IPS-18c (cell line): ENCODE results near the gene NET1.

Source experiments
- H3K4me3 ChIP-seq: 2 replicates; pipeline ENCODE4 v1.7.0; 2013; ENCODE audit warnings: low read depth, mild to moderate bottlenecking, low read length, moderate library complexity; ENCODE audit not compliant: insufficient read depth
- H3K9me3 ChIP-seq: one replicate; pipeline ENCODE4 v1.6.1; 2013; ENCODE audit warnings: mild to moderate bottlenecking, low read length, moderate library complexity; ENCODE audit not compliant: control insufficient read depth, insufficient read depth

Gene NET1

DNA sequence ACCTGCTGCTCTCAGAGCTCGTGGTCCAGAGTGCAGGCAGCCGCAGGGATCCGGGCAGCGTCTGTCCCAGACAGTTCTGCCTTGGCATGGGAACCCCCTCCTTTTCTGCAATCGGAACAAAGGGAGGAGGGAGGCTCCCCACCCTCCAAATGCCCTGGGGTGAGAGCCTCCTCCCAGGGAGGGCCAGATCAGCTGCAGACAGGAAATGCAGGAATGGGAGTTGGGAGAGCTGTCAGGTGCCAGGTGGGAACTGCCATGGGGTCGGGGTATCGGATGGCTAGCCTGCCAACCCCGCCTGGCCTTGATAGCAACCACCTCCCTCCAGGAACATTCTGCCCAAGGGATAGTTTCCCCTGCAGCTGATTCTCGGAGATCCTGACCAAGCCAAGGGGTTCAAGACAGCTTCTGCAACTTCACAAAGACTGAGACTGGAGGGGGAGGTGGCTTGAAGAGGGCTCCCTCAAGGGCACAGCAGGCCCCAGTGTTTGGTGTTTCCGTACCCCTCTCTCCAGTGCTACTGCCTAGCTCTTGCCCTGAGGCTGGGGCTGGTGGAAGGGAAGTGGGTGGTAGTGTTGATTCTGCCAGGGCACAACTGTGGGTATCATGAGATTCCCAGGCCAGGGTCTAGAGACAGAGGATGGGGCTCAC is 87.3 kb downstream of the NET1 start, which contains the start of gene CALML5:
TSS of gene CALML5 (minus strand) at position 78 of the 648 bp plus-strand sequence. CDS start 132 bp downstream, outside the sequence.
- Histone ChIP-seq H3K9me3 (no peaks in the 10 kb centered on the region), H3K4me3 (no peak within 1 kb of the TSS)

DNA sequence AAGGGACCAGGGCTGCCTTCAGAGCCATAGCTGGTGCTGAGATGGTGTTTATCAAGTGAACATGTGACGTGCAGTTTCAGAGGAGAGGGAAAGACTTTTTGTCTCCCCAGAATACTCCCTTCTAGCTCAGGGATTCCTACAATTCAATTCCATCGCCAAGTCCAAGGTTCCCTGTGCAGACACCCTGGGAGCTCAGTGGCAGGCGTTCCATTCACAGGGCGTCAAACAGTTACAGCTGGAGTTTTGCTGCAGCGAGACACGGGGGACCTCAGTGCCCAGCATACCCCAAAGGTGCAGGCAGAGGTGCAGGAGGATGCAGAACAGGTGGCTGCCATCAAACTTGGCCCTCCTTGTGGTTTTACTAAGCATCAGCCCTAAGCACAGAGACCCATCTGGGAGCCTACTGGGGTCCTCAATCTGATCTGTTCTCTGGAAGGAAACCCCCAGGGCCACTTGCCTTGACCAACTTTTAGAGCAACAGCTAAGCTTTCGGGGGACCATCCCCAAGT is 87.9 kb downstream of the NET1 start:
- no peaks in the 10 kb centered on the region for H3K9me3 ChIP-seq
- no peak overlapping the region for H3K4me3 ChIP-seq

DNA sequence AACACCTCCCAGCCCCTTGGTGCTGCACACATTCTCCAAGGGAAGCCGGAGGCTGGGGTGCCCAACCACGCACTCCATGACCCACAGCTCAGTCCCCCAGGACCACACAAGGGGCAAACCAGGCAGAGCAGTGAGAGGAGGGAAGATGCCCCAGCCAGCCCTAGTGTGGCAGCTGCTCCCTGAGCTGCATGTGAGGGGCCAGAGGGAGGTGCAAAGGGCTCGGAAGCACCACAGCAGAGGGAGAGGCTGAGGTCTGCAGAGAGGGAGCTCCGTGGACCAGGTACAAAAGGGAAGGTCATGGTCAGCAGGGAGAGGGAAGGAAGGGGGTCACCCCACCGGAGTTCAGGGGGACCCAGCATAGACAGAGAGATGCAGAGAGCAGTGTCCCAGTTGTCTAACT is 88.6 kb downstream of the NET1 start:
- H3K4me3 ChIP-seq: no peak overlapping the region
- no peaks in the 10 kb centered on the region for H3K9me3 ChIP-seq

DNA sequence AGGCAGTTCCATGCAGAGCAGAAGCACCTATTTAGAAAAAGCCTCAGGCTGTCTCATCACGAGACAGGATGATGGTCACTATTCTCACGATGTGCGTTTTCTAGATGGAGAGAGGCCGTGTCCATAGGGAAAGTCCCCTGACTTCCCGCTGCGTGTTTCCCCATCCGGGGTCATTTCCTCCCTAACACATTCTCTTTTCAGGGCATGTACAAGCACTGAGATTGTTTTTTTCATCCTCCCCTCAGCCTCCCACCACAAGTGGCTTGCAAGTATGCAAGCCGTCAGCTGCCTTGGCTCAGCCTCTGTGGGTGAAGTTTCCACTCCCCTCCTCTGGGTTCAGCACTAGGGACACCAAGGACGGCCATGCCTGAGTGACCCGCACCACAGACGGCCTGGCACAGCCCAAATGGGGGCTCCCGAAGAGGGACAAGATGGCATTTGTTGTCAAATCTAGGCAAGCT is 89.7 kb downstream of the NET1 start:
- no peaks in the 10 kb centered on the region for H3K9me3 ChIP-seq
- H3K4me3 ChIP-seq: no peak overlapping the region

DNA sequence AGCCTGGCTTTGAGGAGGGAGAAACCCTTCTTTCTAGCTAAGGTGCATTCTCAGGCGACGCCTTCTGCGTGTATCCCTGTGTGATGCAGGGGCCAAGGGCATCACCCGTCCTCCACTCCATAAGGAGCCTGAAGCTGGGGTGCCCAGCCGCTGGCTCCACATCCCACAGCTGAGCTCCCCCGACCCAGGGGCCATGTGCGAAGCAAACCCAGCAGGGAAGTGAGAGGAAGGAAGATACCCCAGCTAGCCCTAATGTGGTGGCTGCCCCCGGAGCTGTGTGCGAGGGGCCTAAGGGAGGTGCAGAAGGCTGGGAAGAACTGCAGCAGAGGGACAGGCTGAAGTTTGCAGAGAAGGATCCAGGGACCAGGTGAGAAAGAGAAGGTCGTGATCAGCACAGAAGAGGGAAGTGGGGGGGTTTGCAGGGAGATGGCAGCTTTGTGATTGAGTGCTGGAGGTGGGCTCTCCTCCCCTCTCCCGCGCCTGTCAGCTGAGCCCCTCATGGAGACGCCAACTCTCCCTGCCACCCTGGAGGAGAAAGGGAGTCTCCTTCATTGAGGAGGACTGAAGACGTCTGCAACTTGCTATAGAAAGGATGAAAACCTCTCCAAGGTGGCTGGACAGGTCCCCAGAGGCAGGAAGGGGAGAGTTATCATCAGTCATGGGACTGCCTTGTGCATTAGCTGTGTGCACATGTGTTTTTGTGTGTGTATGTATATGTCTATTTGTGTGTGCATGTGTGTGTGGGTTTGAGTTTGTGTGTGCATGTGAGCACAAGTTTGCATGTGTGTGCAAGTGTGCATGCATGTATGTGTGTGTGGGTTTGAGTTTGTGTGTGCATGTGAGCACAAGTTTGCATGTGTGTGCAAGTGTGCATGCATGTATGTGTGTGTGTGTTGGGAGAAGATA is 90.5 kb downstream of the NET1 start:
- H3K4me3 ChIP-seq: no peak overlapping the region
- H3K9me3 ChIP-seq: no peaks in the 10 kb centered on the region

DNA sequence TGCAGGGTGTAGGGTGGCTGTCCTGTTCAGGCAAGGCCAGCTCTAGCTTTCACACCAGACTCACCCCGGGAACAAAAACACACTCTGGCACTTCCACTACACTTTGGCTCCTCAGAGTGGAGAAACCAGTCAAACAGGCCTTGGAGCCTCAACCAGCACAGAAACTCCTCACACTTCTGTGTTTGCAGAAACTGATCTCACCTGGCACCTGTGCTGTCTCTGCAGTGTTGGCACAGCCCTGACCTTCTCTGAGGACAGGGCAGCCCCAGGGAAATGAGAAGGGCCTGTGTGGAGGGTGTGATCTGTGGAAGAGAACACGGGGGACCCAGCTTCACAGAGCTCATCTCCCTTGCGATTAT is 91.1 kb downstream of the NET1 start:
- H3K4me3 ChIP-seq: no peak overlapping the region
- no peaks in the 10 kb centered on the region for H3K9me3 ChIP-seq

DNA sequence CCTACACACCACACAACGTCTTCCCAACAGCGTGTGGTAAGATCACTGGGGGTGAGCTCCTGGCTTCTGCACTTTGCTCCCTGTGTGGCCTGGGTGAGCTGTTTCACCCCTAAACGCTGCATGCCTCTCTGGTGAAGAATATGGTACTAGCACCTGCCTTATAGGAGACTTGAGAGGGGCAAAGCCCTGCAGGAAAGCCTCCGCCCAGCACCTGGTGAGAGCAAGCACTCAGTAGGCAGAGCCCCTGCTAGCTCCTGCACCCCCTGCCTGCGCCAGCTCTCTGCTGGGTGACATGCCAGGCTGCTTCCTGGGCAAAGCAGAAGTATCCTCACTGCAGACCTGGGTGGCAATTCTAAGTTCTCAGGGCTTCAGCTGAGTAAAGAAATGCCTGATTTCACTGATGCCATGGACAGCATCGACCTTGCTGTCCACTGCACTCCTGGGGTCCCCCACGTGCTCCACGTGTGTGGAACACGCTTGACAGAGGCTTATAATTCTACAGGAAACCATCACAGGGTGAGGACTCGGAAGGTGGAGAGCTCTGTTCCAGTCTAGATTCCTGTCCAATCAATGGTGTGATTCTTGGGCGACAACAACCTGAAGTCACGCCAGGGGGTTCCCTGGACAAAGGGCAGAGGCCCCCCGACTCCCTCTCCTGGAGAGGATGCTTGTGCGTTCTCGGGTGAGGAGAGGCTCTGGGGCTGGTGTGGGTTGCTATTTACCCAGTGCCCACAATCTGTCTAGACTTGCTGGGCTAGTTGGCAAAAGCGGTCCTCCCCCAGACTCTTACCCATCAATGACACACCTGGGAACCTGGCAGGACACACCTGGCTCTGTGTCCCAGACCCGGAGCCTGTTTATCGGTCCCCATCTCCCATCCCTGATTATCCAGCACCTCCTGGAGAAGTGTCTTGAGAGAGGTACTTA is 92.1 kb downstream of the NET1 start:
- no peaks in the 10 kb centered on the region for H3K9me3 ChIP-seq

DNA sequence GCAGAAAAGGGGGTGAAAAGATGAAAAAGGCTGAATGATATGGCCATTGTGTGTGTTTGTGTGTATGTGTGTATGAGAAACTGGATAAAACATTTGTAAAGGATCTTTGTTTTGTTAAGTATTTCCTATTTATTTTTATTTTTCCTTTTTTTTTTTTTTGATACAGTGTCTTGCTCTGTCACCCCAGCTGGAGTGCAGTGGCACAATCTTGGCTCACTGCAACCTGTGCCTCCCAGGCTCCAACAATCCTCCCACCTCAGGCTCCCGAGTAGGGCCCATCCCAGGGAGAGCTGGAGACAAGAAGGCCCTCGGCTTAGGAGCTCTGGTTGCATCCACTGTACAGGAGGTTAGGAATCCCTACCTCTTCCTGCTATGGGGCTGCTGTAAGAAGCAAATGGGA is 93.9 kb downstream of the NET1 start:
- no peaks in the 10 kb centered on the region for H3K9me3 ChIP-seq
- no peak overlapping the region for H3K4me3 ChIP-seq

More for the DNA sequence above, 92.1 kb downstream of the NET1 start:
- H3K4me3 ChIP-seq: no peak overlapping the region

DNA sequence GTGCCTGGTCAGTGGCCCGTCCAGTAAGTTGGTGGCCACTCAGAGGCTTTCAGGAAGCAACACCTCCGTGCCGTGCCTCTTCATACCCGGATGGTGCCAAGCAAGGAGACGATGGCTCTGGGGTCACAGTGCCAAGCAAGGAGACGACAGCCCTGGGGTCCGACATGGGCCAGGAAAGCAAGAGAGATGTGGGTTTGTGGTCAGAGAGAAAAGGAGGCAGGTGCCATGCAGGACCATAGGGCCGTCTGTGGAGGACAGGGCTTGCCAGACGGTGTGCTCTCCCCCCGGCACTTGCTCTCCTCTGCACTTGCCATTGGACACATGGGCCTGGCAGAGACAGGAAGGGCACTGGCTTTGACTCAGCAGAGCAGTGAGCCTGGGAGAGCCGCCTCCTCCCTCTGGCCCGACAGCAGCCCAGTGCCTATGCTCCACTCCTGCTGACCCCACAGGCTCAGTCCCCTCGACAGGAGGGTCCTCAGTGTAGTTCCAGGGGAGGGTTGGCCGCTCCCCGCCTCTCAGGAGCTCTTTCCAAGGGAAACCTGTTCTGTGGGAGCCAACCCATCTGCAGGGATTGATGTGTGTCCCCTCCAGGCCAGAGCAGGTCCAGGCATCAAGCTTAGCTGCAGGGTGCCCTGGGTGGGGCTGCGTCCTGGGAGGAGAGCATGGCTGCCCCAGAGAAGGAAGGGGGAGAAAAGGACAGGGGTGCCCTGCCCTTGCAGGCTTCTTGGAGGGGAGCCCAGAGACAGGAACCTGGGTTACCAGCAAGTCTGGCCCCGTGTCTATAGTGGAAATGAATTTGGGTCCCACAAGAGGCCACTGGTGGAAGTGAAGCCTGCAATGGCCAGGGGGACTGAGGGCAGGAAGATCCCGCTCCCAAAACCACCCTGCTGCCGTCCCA is 94.6 kb downstream of the NET1 start:
- no peaks in the 10 kb centered on the region for H3K9me3 ChIP-seq
- no peak overlapping the region for H3K4me3 ChIP-seq

DNA sequence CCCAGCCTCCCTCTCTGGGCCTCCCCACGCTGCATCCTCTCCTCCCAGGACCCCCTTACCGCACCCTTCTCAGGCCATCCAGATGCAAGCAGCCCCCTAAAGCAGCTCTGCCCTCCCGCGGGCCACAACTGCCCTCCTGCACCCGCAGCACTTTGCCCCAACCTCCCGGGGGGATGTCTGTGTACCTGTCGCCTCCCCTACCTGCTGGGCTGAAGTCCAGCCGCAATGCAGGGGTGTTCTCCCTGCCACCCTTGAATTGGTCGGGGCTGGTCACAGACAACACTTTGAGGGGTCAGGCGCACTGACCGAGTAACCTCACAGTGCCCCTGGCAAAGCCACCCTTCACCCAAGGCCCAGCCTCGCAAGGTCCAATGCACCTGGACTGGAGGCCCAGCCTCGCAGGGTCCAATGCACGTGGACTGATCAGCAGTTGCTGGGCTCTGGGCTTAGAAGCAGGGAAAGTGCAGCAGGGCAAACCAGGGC is 95.3 kb downstream of the NET1 start:
- Histone ChIP-seq H3K9me3 (no peaks in the 10 kb centered on the region), H3K4me3 (no peak overlapping the region)

DNA sequence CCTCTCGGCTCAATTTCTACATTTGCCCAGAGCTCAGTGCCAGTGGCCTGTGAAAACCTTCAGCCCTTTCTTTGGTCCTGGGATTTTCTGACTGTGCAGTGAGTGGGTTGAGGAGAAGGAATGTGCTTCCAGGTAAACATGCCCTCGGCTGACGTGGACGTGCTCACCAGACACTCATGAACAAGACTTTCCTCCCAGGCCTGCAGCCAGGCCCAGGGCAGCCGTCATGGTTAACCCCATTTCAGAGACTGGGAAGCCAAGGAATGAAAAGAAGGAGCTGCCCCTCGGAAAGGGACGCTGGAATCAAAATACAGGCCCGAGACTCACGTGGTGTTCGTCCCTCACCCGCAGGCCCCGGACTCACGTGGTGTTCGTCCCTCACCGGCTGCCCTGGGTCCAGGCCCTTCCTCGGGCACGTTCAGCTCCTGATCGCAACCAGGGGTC is 95.8 kb downstream of the NET1 start:
- H3K4me3 ChIP-seq: no peak overlapping the region
- H3K9me3 ChIP-seq: no peaks in the 10 kb centered on the region
